PC-3 (cell line): Measurements from ENCODE around the gene RRBP1.

Experiments
- EZH2 ChIP-seq: fragments of 300-600 bp; sonication (generic); IDR thresholded peaks from one replicate; pipeline ENCODE4 v1.6.1; 2017; ENCODE audit warnings: antibody characterized with exemption, mild to moderate bottlenecking, low read length; ENCODE audit not compliant: unreplicated experiment
- EZH2phosphoT487 ChIP-seq: fragments of 300-600 bp; sonication (generic); IDR thresholded peaks from 2 replicates; pipeline ENCODE4 v1.6.1; 2018; ENCODE audit warnings: mild to moderate bottlenecking, antibody characterized with exemption, low read length, borderline replicate concordance
- TF ChIP-seq, protein P1 (sequence below): fragments of 300-600 bp; sonication (generic); conservative IDR thresholded peaks from 2 replicates; pipeline ENCODE4 v1.5.1; 2017; ENCODE audit warnings: antibody characterized with exemption, low read depth, mild to moderate bottlenecking, low read length

DNA sequence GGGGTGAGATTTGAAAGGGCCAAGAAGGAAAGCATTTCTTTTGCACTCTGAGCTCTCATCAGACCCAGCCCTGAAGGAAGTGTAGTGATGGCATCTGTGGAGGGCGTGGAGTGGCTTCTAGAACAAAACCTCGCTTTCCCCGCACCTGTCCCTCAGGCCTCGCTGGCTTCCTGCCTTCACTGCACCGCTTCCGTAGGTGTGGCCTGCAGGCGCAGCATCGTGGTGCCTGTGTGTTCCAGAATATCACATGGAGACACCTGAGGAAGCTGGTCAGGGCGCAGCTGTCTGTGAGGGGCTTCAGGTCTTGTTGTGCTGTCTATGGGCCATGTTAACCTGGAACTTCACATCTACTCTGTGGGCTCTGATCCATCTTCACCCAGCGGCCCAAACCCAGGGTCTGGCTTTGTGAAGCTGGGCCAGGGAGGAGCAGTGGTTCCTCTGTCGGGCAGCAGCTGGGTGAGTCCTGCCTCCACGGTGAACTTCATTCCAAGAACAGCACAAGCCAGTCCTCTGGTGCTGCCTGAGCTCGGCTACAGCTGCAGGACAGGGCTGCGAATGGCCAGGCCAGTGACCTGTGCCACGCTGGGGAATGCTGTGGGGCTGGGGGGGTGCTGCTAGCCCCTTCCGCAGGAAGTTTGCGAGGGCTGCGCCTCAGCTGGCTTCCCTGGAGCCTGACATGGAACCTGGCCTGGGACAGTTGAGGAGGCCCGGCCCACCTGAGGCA is 71.3 kb downstream of the RRBP1 start:
- TF ChIP-seq EZH2: no peak
- TF ChIP-seq, protein P1, sequence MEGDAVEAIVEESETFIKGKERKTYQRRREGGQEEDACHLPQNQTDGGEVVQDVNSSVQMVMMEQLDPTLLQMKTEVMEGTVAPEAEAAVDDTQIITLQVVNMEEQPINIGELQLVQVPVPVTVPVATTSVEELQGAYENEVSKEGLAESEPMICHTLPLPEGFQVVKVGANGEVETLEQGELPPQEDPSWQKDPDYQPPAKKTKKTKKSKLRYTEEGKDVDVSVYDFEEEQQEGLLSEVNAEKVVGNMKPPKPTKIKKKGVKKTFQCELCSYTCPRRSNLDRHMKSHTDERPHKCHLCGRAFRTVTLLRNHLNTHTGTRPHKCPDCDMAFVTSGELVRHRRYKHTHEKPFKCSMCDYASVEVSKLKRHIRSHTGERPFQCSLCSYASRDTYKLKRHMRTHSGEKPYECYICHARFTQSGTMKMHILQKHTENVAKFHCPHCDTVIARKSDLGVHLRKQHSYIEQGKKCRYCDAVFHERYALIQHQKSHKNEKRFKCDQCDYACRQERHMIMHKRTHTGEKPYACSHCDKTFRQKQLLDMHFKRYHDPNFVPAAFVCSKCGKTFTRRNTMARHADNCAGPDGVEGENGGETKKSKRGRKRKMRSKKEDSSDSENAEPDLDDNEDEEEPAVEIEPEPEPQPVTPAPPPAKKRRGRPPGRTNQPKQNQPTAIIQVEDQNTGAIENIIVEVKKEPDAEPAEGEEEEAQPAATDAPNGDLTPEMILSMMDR: no peak
- TF ChIP-seq EZH2phosphoT487: no peak
